CMK (cell line): ENCODE measurements around the gene MOSPD2.

Experiments used
- DNase-seq: peaks from one replicate; pipeline ENCODE4 v3.0.0-alpha.2; 2010; ENCODE audit warnings: low read depth

Gene MOSPD2

DNA sequence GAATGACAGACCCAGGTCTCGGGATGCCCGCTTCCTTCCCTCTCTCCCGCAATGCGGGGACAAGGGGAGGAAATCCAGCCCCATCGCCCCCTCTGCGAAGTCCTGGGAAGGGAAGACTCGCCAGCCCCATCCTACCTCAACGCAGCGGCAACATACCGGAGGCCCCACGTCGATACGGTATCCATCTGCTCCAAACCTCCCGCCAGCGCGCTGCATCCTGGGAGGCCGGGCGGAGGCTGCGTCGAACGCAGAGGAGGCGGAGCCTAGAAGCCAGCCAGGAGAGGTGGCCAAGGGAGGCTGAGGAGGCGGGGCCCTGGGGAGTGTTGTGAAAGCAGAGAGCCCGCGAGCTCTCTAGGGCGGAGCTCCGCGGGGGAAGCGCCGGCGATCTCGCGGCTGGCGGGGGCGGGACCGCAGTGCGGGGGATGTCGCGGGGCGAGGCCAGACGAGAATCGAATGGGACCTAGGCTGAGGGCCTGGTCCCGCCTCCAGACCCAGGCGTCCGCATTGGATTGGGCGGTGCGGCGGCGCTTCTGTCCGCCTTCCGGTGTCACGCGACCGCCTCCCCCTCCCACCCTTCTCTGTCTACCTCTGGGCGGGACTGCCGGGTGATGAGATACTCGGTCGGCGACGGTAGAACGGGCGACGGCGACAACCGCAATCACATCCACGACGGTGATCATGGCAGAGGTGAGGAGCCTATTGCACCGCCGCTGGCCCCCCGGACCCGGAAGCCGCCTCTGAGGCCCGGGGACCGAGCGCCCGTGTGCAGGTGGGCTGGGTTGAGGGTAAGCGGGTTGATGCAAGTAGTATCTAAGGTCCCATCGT is at the start of gene MOSPD2, which contains the start of gene FANCB:
TSS of gene MOSPD2 (plus strand) at position 571 of the 825 bp plus-strand sequence. CDS start at position 679, 108 bp downstream.
TSS of gene FANCB (minus strand) at position 219 of the 825 bp plus-strand sequence. CDS start 7,559 bp downstream, outside the sequence.
- peak; percentile 78 for DNase-seq

DNA sequence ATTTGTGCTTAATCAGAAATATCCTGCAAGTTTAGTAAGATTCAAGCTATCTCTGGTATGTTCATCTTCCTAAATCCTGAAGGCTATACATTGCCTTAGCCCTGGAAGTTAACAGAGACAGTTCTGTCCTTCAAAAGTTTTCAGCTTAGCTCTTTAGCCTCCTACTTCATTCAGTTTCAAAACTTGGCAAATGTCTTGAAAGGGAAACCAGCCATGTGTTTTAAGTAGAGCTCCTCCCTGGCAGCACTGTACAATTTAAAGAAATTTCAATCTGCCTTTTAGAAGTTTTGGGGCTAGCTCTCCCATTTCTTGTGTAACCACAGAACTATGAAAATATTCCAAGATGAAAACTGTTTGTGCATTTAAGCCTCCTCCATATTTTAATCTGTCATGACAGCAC is 47.4 kb upstream of the MOSPD2 start:
- DNase-seq, result no peak

DNA sequence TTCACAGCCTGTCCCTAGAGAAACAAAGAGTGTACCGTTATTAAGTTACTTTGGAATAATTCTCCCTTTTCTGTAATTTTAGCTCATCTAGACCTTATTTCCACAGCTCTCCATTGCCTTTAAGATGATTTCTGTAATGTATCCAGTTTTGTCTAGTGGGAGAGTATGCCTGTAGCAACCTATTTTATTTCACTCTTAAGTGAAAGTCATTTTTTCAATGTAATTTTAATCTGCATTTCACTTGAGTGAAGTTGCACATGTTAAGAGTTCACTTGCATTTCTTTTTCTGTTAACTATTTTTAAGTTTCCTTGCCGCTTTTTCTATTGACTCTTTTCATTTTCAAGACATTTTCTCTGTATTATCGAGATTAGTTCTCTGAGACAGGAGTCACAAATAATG is 46.9 kb upstream of the MOSPD2 start:
- no peak for DNase-seq

DNA sequence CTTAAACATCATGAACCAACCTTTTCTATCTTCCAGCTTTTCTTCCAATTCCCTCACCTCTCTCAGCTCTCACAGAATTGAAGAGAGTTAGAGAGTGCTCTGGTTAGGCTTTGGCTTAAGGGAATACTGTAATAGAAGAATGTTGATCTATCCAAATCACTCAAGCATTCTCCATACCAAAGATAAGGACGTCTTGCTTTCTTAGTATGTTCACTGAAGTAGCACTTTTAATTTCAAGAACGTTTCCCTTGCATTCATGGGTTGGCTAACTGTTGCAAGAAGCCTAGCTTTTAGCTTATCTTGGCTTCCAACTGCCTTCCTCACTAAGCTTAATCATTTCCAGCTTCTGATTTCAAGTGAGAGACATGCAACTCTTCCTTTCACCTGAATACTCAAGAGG is 43.6 kb upstream of the MOSPD2 start:
- DNase-seq, result no peak

DNA sequence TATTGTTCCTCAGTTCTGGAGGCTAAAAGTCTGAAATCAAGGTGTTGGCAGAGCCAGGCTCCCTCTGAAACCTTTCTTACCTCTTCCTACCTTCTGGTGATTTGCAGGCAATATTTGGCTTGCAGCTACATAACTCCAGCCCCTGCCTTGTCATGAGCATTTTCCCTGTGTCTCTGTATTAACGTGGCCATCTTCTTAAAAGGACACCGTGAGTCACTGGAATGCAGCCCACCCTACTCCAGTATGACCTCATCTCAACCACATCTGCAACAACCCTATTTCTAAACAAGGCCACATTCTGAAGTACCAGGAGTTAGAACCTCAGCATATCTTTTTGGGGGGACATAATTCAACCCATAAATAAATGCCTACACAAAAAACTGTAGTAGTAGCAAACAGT is 41.1 kb upstream of the MOSPD2 start:
- DNase-seq, result no peak

DNA sequence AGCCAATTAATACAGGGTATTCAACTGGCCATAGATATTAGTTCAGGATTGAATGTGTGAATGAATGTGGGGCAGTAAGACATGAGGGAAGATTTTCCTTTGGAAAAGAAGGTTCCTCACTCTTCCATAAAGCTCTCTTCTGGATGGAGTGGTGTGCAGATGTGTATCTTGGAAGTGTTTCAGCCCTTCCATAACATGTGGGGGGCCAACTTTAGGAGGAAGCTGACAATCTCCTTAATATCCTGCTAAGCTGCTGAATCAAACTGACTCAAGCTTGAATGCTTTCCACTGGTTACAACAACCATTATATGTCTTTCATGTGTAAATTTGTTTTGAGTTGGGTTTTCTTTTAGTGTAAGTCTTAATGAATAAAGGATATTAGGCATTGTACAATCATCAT is 40.6 kb upstream of the MOSPD2 start:
- no peak for DNase-seq

DNA sequence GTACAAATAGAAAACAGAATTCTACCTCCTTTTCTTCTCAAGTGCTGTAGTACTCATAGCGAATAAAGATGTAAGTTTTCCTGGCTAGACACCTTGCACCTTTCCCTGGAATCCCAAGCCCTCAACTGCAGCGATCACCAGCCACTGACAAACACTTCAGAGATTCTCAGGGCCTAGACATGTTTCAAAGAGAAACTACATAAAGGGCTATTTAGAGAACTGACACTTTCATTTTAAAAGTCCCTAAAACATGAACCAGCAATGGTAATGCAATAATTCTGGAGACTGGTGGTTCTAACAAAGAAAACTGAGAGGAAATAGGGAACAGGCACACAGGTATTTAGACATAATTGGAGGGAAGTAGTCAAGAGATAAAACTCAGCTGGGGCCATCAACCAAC is 36.1 kb upstream of the MOSPD2 start:
- DNase-seq, result no peak

DNA sequence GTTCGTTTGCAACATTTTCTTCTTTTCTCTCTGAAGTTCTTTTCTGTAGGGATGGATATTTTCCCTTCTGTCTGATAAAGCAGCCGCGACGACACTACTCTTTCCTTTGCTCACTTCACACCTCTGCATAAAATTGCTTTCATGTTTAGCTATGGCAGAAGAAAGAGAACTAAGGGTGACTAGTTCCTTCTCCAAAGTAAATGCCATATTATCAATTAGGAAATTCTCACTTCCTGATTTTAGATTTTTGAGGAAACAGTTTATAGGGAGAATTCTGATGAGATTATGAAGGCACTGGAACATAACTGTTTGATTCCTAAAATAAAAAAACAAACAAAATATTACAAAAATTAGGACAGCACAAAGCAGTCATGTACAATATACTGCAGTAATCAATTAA is 29.6 kb upstream of the MOSPD2 start:
- no peak for DNase-seq

DNA sequence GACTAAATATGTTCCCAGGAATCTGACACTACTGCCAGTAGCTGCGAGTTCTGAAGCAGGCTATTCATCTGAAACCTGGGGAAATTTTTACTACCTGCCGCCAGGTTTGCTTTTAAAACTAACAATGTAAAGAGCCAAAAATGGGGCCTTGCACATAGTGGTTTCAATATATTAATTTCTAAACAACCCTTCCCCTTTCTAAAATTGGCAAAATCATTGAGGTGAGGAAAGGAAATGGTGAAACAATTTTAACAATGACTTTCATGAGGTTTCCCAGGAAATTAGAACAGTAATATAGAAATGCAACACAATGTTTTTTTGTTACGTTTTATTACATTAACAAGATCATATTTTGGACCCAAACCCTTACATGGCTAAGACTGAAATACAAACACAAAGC is 21.7 kb upstream of the MOSPD2 start:
- DNase-seq, result no peak

DNA sequence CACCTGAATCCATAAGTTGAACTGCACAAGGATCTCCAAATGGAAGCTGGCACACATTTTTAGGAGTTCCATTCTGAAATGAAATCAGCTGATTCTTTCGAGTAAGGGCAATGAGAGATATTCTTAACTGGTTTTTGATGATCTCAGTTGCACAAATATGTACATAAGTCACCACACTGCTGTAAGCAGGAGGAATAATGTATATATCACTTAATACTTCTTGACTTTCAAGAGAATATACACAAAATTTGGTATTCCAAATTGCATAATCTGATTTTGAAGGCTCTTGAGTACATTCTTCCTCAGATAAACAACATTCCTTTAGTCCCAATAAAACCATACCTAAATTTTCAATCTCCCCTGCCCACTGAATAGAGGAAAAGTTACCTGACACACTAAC is 8.6 kb upstream of the MOSPD2 start:
- no peak for DNase-seq

DNA sequence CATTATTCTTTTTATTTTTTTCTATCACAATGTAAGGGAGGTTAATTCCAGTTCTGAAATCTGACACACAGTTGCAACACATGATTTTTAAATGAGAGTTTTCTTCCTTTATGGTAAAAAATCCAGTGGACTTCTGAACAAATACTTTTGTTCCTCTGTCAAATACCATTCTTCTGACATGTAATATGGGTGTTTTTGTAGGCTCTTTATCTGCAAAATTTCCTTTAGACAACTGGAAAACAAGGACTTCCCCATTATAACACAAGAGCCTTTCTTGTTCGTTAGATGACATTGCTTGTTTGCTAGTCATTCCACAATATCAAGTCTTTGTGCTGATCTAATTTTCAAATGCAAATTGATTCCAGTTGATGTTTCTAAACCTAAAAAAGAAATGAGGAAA is 8.0 kb upstream of the MOSPD2 start:
- no peak for DNase-seq

DNA sequence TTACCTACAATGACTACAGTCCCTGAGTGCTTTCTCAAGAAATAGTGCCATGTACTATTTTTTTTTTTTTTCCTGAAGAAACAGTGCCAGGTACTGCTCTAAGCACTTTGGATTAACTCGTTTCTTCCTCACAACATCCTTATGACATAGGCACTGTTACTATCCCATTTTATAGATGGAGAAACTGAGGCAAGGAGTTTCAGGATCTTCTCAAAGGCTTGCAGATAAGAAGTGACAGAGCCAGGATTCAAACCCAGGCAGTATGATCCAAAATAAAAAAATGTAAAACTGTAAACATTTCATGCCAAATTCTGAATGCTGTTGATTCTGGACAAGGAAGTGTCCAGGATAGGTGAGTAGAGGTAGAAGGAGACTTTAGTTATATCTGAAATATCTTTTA is 1.5 kb upstream of the MOSPD2 start:
- no peak for DNase-seq

DNA sequence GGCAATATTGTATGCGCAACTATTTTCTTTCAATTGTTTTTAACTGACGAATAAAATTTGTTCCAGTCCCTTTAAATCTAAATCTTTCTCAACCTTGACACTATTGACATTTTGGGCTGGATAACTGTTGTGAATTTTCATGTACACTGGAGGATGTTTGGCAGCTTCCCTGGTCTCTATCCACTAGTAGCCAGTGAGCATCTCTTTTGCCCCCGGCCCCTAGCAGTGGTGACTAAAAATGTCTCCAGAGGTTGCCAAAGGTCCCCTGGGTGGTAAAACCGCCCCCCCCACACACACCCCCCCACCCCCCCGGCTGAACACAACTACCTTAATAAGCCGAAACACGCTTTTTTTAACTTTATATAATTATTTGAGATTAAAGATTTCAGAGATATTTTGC is 866 bp upstream of the MOSPD2 start:
- DNase-seq, result no peak

DNA sequence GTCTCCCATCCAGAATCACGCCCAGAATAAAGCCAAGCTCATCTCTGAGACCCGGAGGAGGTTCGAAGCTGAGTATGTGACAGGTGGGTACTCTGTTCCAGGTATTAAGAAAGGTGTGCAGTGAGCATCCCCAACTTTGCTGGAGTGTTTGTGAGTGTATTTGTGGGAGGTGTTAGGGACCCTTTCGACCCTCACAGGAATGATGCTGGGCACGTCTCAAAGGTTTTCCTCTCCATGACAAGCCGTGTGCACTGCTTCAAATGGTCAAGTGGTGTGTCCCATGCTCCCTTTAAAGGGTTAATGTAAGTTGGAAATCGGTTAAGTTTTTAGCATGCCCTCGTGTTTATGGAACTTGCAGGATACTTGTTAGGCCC is 442 bp downstream of the MOSPD2 start:
- no peak for DNase-seq

DNA sequence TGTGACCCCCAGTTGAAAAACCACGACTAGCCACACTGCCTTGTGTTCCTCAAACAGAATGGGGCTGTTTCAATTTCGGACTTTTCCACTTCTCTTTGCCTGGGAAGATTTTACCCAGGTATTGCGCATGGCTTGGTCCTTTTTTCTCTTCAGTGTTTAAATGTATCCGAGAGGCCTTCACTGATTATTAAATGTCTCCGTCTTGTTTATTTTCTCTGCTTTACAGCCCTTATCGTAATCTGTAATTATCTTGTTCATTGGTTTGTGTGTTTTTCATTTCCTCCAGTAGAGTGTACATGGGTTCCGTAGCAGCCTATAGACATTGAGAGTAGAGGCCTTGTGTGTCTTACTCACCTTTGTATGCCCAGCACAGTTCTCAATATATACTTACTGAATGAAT is 2.4 kb downstream of the MOSPD2 start:
- DNase-seq, result no peak

DNA sequence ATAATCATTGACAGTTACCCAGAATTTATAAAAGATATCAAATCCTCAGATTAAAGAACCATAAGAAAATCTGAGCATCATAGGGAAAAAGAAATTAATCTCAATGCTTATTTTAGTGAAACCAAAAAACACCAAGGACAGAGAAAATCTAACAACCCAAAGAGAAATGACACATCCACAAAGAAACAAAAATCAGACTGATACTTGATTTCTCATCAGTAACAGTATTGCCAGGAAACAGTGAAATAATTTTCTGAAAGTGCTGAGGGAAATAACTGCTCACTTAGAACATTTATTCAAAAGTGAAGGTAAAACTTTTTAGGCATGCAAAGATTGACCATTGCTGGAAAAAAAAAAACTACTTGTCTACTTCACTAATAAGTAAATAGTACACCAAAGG is 10.6 kb downstream of the MOSPD2 start:
- no peak for DNase-seq

DNA sequence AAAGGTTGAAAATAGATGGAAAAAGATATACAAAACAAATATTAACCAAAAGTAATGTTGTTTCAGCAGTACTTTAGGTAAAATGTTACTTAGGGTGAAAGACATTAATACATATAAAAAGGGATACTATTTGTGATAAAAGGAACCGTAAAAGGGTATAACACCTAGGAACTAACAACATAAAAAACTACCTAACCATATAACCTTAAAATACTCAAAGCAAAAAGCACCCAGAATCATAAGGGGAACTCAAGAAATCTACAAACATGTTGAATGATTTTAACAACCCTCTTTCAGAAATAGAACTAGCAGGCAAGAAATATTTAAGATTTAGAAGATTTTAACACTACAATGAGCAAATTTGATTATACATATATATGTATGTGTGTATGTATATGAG is 11.5 kb downstream of the MOSPD2 start:
- no peak for DNase-seq

DNA sequence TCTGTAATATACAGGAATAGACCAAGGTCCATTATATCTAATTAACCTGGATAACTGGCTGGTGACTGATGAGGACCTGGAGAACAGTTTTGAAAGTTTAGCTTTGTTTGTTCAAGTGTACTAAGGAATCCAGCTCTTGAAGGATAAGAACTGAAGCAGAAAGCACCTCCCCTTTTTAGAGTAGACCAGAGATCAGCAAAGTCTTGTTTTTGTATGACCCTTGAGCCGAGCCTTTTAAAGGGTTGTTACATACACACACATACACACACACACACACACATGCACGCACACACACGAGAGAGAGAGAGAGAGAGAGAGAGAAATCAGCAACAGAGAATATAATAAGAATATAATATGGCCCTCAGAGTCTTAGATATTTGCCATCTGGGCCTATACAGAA is 13.0 kb downstream of the MOSPD2 start:
- DNase-seq, result no peak

DNA sequence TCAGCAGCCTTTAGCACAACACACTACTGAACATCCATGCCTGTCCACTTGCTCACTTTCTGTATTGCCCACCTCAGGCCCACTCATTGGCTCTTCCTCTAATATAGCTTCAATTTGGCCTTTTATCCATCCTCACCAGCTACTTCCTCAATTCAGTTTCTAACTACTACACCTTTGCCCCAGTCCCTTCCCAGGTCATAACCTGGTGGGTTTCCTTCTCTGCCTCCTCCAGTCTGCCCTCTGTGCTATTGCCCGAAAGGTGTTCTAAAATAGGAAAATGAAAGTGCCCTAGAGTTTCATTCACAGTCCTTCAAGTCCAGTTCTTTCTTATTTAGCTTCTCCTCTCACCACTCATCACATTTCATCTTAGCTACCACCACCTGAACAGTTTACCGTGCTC is 23.1 kb downstream of the MOSPD2 start:
- DNase-seq, result no peak

DNA sequence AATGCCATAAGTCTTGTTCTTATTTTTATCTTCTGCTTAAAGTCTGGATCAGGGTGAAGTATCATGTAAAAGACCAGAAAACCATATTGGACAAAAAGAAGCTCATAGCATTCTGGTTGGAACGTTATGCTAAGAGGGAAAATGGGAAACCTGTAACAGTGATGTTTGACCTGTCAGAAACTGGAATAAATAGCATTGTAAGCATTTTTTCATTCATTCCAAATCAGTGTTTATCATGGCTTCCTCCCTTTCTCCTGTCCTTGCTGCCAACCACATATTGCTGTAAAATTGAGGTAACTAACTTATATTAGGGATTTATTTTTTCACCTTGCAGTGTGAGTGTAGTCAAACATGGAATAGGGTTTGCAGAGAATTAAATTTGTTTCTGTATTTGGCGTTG is 23.8 kb downstream of the MOSPD2 start:
- DNase-seq, result no peak

DNA sequence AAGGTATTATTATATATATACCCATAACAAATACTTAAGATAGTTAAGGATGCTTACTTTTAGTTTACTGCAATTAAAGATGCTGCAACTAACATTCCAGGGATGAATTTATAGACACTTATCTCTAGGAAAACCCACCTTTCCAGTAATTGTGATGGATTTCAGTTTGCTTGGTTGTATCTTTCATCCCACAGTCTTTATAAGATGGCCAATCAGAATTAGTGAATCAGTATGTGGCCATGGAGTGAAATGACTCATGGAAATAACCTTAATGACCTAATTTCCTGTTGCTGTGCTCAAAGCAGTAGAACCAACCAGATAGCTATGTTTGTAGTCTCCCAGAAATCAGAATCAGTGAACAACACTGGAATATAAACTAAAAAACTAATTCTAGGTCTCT is 26.4 kb downstream of the MOSPD2 start:
- DNase-seq, result no peak

DNA sequence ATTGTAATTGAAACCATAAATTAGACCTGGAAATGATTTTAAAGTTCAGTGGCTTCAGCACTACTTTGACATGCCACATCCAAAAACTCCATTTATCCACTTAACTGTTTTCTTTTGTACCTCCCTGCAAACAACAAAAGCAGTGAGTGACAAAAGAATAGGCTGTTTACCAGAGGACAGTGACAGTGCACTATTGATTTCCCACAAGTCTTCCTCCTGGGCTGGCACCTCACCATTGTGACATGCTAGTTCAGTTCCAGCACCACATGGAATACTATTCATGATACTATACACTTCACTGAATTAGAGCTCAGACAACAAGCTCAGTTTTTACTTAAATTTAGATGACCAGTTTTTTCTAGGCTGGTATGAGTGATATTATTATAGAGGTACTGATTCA is 29.3 kb downstream of the MOSPD2 start:
- DNase-seq, result no peak

DNA sequence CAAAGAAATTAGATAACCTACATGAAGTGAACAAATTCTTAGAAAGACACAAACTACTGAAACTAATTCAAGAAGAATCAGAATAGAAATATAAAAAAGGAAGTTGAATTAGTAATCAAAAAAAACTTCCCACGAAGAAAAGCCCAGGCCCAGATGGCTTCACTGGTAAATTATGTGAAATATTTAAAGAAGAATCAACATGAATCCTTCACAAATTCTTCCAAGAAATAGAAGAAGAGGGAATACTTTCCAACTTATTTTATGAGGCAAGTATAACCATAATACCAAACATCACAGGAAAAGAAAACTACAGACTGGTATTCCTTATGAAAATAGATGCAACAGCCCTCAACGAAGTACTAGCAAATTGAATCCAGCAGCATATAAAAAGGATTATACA is 30.7 kb downstream of the MOSPD2 start:
- no peak for DNase-seq

DNA sequence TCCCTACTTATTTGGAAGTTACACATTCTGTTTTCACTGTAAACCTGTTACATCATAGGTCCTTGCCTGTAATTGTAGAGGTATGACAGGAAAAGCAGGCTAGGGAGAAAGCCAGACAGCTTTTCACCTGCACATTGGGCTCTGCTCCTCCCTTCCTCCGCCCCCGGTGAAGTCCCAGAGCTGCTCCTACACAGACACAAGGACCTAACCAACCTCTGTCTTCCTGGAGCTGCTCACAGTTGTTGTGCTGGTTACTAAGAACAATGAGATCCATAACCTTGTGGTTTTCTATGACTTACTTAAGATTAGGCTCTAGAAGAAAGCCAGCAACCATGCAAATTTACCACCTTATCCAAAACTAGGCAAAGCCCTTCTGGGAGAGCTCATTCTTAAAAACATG is 40.0 kb downstream of the MOSPD2 start:
- no peak for DNase-seq
